Effector memory CD4-positive, alpha-beta T cell (primary cell): Measurements from ENCODE around the gene LGALS9C.
"Not testable (repeated sequence)": the region's sequence is repeated elsewhere in the genome, so short reads cannot be mapped to it uniquely, and the experiment has no call there.

Experiments used
- DNase-seq, 3 donors: peaks; one replicate each; pipeline ENCODE4 v3.0.0-alpha.2; 2020
- H3K27ac ChIP-seq: 2 replicates; pipeline ENCODE4 v1.7.0; 2013; ENCODE audit warnings: mild to moderate bottlenecking, low read length, moderate library complexity; ENCODE audit not compliant: insufficient read depth, poor library complexity, severe bottlenecking
- H3K27me3 ChIP-seq: replicated peaks from 2 replicates; pipeline ENCODE4 v1.7.0; 2013; ENCODE audit warnings: mild to moderate bottlenecking, low read length; ENCODE audit not compliant: insufficient read depth, control insufficient read depth, poor library complexity, severe bottlenecking
- H3K36me3 ChIP-seq: 2 replicates; pipeline ENCODE4 v1.7.0; 2013; ENCODE audit warnings: mild to moderate bottlenecking, low read length, moderate library complexity; ENCODE audit not compliant: control insufficient read depth, insufficient read depth
- H3K4me1 ChIP-seq: 2 replicates; pipeline ENCODE4 v1.7.0; 2013; ENCODE audit warnings: low read length, mild to moderate bottlenecking; ENCODE audit not compliant: control insufficient read depth, insufficient read depth, poor library complexity, severe bottlenecking
- H3K4me3 ChIP-seq: 2 replicates; pipeline ENCODE4 v1.7.0; 2013; ENCODE audit warnings: low read length, low read depth, mild to moderate bottlenecking; ENCODE audit not compliant: insufficient read depth, poor library complexity, severe bottlenecking
- H3K9me3 ChIP-seq: 2 replicates; pipeline ENCODE4 v1.7.0; 2013; ENCODE audit warnings: mild to moderate bottlenecking, low read length, moderate library complexity; ENCODE audit not compliant: control insufficient read depth
- total RNA-seq, 3 donors: gene quantifications; one replicate each; lab custom pipeline; 2026; lab: John Stamatoyannopoulos, UW

The LGALS9C gene
- total RNA-seq = 0 to 0.58 (median 0.26) reads per million in 3 donors

- not testable (repeated sequence) for H3K4me1 ChIP-seq, H3K9me3 ChIP-seq, H3K36me3 ChIP-seq, H3K4me3 ChIP-seq, H3K27ac ChIP-seq, H3K27me3 ChIP-seq, DNase-seq
These were observed at the start of gene LGALS9C for GRCh38 chr17:18476508-18477308. TSS of gene LGALS9C (plus strand) at chr17:18476789. CDS start at chr17:18476855, 66 bp downstream.

GRCh38 chr17:18432206-18432605, 44.4 kb upstream of the LGALS9C start:
- H3K36me3 ChIP-seq, H3K27me3 ChIP-seq, DNase-seq, H3K27ac ChIP-seq, H3K9me3 ChIP-seq, H3K4me1 ChIP-seq, H3K4me3 ChIP-seq: not testable (repeated sequence)

- H3K9me3 ChIP-seq, H3K27ac ChIP-seq, H3K4me3 ChIP-seq, H3K36me3 ChIP-seq, H3K27me3 ChIP-seq, DNase-seq, H3K4me1 ChIP-seq: not testable (repeated sequence)
These were observed 37.1 kb upstream of the LGALS9C start for GRCh38 chr17:18439465-18439870.

- H3K27me3 ChIP-seq, H3K9me3 ChIP-seq, H3K4me1 ChIP-seq, H3K4me3 ChIP-seq, H3K36me3 ChIP-seq, H3K27ac ChIP-seq: not testable (repeated sequence)
- DNase-seq = peak in 2 of 3 donors; percentile 14 to 18
These were observed 34.5 kb upstream of the LGALS9C start for GRCh38 chr17:18442093-18442492.

DNA sequence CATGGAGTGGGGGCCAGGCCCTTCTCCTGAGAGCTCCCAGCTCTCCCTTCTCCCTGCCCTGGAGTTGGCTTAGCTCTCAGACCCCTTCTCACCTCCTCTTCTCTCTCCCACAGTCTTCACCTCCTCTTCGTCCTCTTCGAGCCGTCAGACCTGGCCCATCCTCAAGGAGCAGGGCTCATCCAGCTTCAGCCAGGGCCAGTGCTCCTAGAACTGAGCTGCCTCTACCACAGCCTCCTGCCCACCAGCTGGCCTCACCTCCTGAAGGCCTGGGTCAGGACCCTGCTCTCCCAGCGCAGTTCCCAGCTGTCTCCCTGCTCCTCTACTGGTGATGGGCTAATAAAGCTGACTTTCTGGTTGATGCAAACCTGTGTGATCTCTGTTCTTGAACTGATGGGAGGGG, 34.1 kb upstream of the LGALS9C start:
- DNase-seq, H3K27ac ChIP-seq, H3K4me1 ChIP-seq, H3K4me3 ChIP-seq, H3K36me3 ChIP-seq, H3K27me3 ChIP-seq, H3K9me3 ChIP-seq: not testable (repeated sequence)

DNA sequence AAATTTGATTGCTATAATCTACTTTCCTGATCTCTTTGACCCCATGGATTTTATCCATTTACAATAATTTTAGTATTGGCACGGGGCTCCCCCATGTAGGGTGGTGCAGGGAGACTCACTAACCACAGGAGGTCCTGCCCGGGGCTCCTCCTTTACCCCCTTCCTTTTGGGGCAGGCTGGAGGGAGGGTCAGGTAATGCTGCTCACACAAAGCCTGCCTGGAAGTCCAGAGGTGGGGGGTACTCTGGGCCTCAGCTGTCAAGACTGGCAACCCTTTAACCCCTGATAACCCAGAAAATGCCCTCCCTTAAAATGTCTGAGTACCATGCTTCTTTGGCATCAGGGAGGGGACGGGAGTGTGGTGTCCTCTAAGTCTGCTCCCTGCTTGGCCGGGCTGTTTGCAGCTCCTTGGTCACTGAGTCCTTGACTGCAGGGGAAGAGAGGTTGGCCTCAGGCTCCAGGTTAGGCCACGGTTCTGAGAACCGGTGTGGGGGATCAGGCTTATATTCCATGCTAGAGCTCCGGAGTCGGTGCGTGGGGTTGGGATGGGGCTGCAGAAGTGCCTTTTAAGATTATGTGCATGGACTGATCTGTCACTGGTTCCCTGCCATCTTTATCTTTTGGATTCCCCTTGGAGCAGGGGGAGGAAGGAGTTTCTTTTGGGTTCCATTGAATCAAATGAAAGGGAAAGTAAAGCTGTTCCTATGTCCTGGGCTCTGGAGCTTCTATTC, 28.9 kb upstream of the LGALS9C start:
- not testable (repeated sequence) for H3K27ac ChIP-seq, DNase-seq, H3K36me3 ChIP-seq, H3K9me3 ChIP-seq, H3K4me3 ChIP-seq, H3K4me1 ChIP-seq, H3K27me3 ChIP-seq

DNA sequence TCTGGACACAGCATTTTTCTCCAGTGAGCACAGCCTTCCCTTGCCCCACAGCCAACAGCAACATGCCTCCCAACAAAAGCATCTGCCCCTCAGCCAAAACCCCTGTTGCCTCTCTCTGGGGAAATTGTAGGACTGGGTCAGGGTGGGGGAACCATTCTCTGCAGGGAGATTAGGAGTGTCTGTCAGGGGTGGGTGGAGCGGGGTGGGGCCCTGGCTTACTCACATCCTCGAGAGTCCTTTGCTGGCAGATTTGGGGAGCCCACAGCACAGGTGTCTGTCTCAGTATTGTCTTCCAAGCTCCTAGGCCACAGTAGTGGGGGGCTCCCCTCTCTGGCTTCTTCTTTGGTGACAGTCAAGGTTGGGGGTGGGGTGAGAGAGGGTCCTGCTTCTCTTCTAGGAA, 28.3 kb upstream of the LGALS9C start:
- not testable (repeated sequence) for H3K9me3 ChIP-seq, H3K27ac ChIP-seq, DNase-seq, H3K27me3 ChIP-seq, H3K4me1 ChIP-seq, H3K36me3 ChIP-seq, H3K4me3 ChIP-seq

DNA sequence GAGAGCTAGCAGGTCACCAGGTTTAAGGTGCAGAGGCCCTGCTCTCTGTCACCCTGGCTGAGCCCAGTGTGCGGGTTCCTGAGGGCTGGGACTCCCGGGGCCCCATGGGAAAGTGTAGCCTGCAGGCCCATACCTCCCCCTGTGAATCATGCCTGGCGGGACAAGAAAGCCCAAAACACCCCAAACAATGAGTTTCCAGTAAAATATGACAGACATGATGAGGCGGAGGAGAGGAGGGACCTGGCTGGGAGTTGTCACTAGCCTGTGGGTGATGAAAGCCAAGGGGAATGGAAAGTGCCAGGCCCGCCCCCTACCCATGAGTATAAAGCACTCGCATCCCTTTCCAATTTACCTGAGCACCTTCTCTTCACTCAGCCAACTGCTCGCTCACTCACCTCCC, 26.8 kb upstream of the LGALS9C start:
- H3K27ac ChIP-seq, DNase-seq, H3K36me3 ChIP-seq, H3K4me3 ChIP-seq, H3K27me3 ChIP-seq, H3K4me1 ChIP-seq, H3K9me3 ChIP-seq: not testable (repeated sequence)

DNA sequence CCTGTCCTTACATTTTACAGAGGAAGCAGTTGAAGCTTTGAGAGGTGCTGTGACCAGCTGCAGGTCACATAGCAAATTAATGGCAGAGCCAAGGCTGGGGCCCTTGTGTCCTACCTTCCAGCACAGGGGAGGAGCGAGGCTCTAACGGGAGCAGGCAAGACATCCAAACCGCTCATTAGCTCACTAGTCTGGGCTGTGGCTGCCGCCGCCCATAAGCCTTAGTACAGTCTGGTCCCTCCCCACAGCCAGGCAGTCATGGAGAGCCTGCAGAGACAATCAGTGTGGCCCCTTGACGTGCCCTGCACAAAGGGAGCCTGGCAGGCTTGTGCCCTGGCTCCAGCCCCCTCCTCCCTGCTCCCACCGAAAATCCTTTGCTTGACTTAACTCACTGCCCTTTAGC, 25.6 kb upstream of the LGALS9C start:
- H3K27me3 ChIP-seq, H3K36me3 ChIP-seq, H3K27ac ChIP-seq, H3K9me3 ChIP-seq, H3K4me1 ChIP-seq, DNase-seq, H3K4me3 ChIP-seq: not testable (repeated sequence)

DNA sequence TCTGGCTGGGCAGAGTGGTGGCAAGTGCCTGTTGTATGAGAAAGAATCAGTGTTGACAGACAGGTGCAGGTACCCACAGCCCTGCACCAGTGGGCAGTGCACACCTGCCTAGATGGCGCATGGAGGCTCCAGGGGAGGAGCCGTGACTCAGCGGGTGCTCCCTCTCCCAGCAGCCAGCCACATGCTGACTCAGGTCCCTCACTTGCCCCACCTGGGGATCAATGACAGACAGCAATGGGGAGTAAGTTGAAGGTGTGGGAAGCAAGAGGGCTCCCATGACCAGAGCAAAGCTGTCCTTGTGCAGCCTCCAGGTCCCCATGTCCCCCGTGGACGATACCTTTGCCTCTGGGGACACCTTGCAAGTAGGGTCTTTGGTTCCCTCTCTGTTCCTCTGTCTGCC, 24.6 kb upstream of the LGALS9C start:
- not testable (repeated sequence) for H3K4me1 ChIP-seq, H3K9me3 ChIP-seq, DNase-seq, H3K36me3 ChIP-seq, H3K27ac ChIP-seq, H3K27me3 ChIP-seq, H3K4me3 ChIP-seq
